ENCODE data around the gene GRID1. TPM values are rescaled to one million over a fixed set of nuclear protein-coding genes. Genes with fewer than 3 reads are reported as not detected.

The GRID1 gene
- total RNA-seq, 3 donors from 2014 or later, result 0.61 to 1.9 (median 0.87) TPM

- intact Hi-C loops (cut with DNase I, micrococcal nuclease), result no loop called here
- ATAC-seq, result no peak
- DNase-seq, result no peak
- Histone ChIP-seq H3K4me3 (no peak overlapping the region), H3K9me3 (no peaks in the 10 kb centered on the region), H3K4me1 (ENCODE audit: low read depth) (no peaks in the 10 kb centered on the region), H3K36me3 (ENCODE audit: low read depth) (no peaks in the 10 kb centered on the region)
- TF ChIP-seq CTCF (IDR thresholded peaks at IDR 0.05), result no peak
Measured at GRCh38 chr10:86315549-86315942, 51.0 kb downstream of the GRID1 start.

- Histone ChIP-seq H3K4me3 (no peak overlapping the region), H3K36me3 (ENCODE audit: low read depth) (no peaks in the 10 kb centered on the region), H3K4me1 (ENCODE audit: low read depth) (no peaks in the 10 kb centered on the region), H3K9me3 (no peaks in the 10 kb centered on the region)
- no peak for DNase-seq
- no peak for ATAC-seq
- no peak for TF ChIP-seq CTCF (IDR thresholded peaks at IDR 0.05)
- intact Hi-C loops (cut with DNase I, micrococcal nuclease), result no loop called here
Measured at GRCh38 chr10:86314616-86315548, 51.7 kb downstream of the GRID1 start.

GRCh38 chr10:86313621-86314041, 53.0 kb downstream of the GRID1 start:
- DNase-seq (no peak), ATAC-seq (no peak)
- Histone ChIP-seq H3K36me3 (ENCODE audit: low read depth) (no peaks in the 10 kb centered on the region), H3K9me3 (no peaks in the 10 kb centered on the region), H3K4me3 (no peak overlapping the region), H3K4me1 (ENCODE audit: low read depth) (no peaks in the 10 kb centered on the region)
- TF ChIP-seq CTCF (IDR thresholded peaks at IDR 0.05), result no peak
- intact Hi-C loops (cut with DNase I, micrococcal nuclease), result no loop called here

- Histone ChIP-seq H3K4me3 (no peak overlapping the region), H3K36me3 (ENCODE audit: low read depth) (no peaks in the 10 kb centered on the region), H3K9me3 (no peaks in the 10 kb centered on the region), H3K4me1 (ENCODE audit: low read depth) (no peaks in the 10 kb centered on the region)
- intact Hi-C loops (cut with DNase I, micrococcal nuclease), result no loop called here
- no peak for DNase-seq
- ATAC-seq, result no peak
- no peak for TF ChIP-seq CTCF (IDR thresholded peaks at IDR 0.05)
Measured at GRCh38 chr10:86312701-86313270, 53.8 kb downstream of the GRID1 start.

DNA sequence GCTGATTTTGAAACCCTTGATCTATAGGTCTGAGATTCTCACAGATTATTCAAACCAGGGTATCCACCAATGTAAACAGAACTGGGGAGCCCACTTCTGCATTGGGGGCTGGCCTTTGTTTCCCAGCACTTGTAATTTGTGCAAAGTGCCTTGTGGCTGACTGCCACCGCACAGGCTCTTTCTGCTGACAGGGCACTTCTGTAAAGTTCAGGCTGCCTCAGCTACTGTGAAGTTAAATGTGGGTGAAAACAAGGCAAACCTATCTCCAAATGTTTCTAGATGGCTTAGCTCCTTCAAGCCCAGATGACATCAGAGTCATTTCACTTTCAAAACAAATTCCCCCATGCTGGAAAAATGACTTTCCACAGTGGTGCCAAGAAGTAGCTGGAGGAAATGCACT, 54.7 kb downstream of the GRID1 start:
- TF ChIP-seq CTCF (IDR thresholded peaks at IDR 0.05), result no peak
- Histone ChIP-seq H3K4me3 (no peak overlapping the region), H3K4me1 (ENCODE audit: low read depth) (no peaks in the 10 kb centered on the region), H3K9me3 (no peaks in the 10 kb centered on the region), H3K36me3 (ENCODE audit: low read depth) (no peaks in the 10 kb centered on the region)
- no peak for DNase-seq
- intact Hi-C loops (cut with DNase I, micrococcal nuclease), result no loop called here
- no peak for ATAC-seq
